ENCODE results near the gene SH2D2A. TPM values are rescaled to one million over a fixed set of nuclear protein-coding genes. Genes with fewer than 3 reads are reported as not detected.

Gene SH2D2A
- total RNA-seq: 6.7 TPM

GRCh38 chr1:156816561-156817328 lies at the start of gene SH2D2A:
Gene SH2D2A (minus strand): TSS chr1:156816848. CDS start chr1:156816708, 140 bp downstream.
- DNase-seq (ENCODE audit: low spot score): peak; percentile 64

GRCh38 chr1:156865865-156866248 lies 49.2 kb upstream of the SH2D2A start:
- no peak for DNase-seq (ENCODE audit: low spot score)

GRCh38 chr1:156865258-156865657 lies 48.6 kb upstream of the SH2D2A start:
- DNase-seq (ENCODE audit: low spot score): no peak

GRCh38 chr1:156864796-156865195 lies 48.1 kb upstream of the SH2D2A start:
- DNase-seq (ENCODE audit: low spot score): no peak

GRCh38 chr1:156863631-156864030 lies 47.0 kb upstream of the SH2D2A start:
- no peak for DNase-seq (ENCODE audit: low spot score)

- DNase-seq (ENCODE audit: low spot score): no peak
These were observed 46.5 kb upstream of the SH2D2A start for GRCh38 chr1:156862997-156863599.

- DNase-seq (ENCODE audit: low spot score): no peak
These were observed 45.9 kb upstream of the SH2D2A start for GRCh38 chr1:156862584-156862983.

GRCh38 chr1:156860628-156861423 lies 44.2 kb upstream of the SH2D2A start, which contains the start of gene NTRK1:
Gene NTRK1 (plus strand): TSS chr1:156860865. CDS start chr1:156860935, 70 bp downstream.
- no peak for DNase-seq (ENCODE audit: low spot score)

GRCh38 chr1:156860113-156860627 lies 43.5 kb upstream of the SH2D2A start:
- no peak for DNase-seq (ENCODE audit: low spot score)

GRCh38 chr1:156859523-156860112 lies 43.0 kb upstream of the SH2D2A start:
- DNase-seq (ENCODE audit: low spot score): no peak

- DNase-seq (ENCODE audit: low spot score): no peak
These were observed 42.4 kb upstream of the SH2D2A start, which contains the start of gene INSRR for GRCh38 chr1:156858959-156859522. Gene INSRR (minus strand): TSS chr1:156859117. CDS start chr1:156858621, 496 bp downstream.

GRCh38 chr1:156858555-156858956 lies 41.9 kb upstream of the SH2D2A start:
- no peak for DNase-seq (ENCODE audit: low spot score)

GRCh38 chr1:156857532-156857931 lies 40.9 kb upstream of the SH2D2A start:
- no peak for DNase-seq (ENCODE audit: low spot score)

- DNase-seq (ENCODE audit: low spot score): no peak
These were observed 39.7 kb upstream of the SH2D2A start for GRCh38 chr1:156856282-156856785.

GRCh38 chr1:156854634-156855033 lies 38.0 kb upstream of the SH2D2A start:
- DNase-seq (ENCODE audit: low spot score): no peak

- DNase-seq (ENCODE audit: low spot score): no peak
These were observed 37.1 kb upstream of the SH2D2A start for GRCh38 chr1:156853761-156854160.

GRCh38 chr1:156852418-156852874 lies 35.8 kb upstream of the SH2D2A start:
- peak; percentile 65 for DNase-seq (ENCODE audit: low spot score)

GRCh38 chr1:156851779-156852417 lies 35.2 kb upstream of the SH2D2A start:
- no peak for DNase-seq (ENCODE audit: low spot score)

- no peak for DNase-seq (ENCODE audit: low spot score)
These were observed 32.5 kb upstream of the SH2D2A start for GRCh38 chr1:156849151-156849496.

- peak; percentile 62 for DNase-seq (ENCODE audit: low spot score)
These were observed 32.0 kb upstream of the SH2D2A start for GRCh38 chr1:156848461-156849150.

Measured in ureter (tissue), 1 donor.